Prostate gland (tissue), 2 donors: ENCODE results near the gene SMC1B. TPM values are rescaled to one million over a fixed set of nuclear protein-coding genes. Genes with fewer than 3 reads are reported as not detected.

Source experiments
- DNase-seq: peaks from one replicate; pipeline ENCODE4 v3.0.0-alpha.2; 2019; ENCODE audit warnings: low spot score
- H3K27ac ChIP-seq, 2 donors: fragments of 200-600 bp; sonication (generic); 2 replicates each; pipeline ENCODE4 v1.5.1; 2017 to 2019
- H3K27me3 ChIP-seq: fragments of 200-600 bp; sonication (generic); replicated peaks from 2 replicates; pipeline ENCODE4 v1.5.1; 2019; ENCODE audit not compliant: insufficient read depth
- H3K36me3 ChIP-seq, 2 donors: fragments of 200-600 bp; sonication (generic); 1 replicate in 1 of 2; 2 replicates in 1 of 2; pipeline versions ENCODE4 v1.5.1 to v1.8.1; 2017 to 2019
- H3K4me1 ChIP-seq: fragments of 200-600 bp; sonication (generic); replicated peaks from 2 replicates; pipeline ENCODE4 v1.5.1; 2019
- H3K4me3 ChIP-seq, 2 donors: fragments of 200-600 bp; sonication (generic); 2 replicates each; pipeline ENCODE4 v1.5.1; 2017 to 2019
- H3K9me3 ChIP-seq: fragments of 200-600 bp; sonication (generic); 2 replicates; pipeline ENCODE4 v1.5.1; 2017
- CTCF ChIP-seq, 4 experiments: fragments of 200-600 bp in 2 of 4; fragments of 450-650 bp in 2 of 4; sonication (generic) in 2 of 4; IDR thresholded peaks; 1 replicate in 3 of 4; 2 replicates in 1 of 4; pipeline ENCODE4 v1.5.1; 2016 to 2019; ENCODE audit warnings: antibody characterized with exemption in 4 of 4, mild to moderate bottlenecking in 2 of 4, moderate library complexity in 2 of 4
- POLR2A ChIP-seq: fragments of 450-650 bp; IDR thresholded peaks from one replicate; pipeline ENCODE4 v1.6.1; 2016; ENCODE audit warnings: antibody characterized with exemption, mild to moderate bottlenecking
- POLR2AphosphoS5 ChIP-seq: sonication (generic); formaldehyde crosslinking; IDR thresholded peaks from one replicate; pipeline ENCODE4 v1.6.1; 2017; ENCODE audit warnings: antibody characterized with exemption
- WGBS: methylation state at CpG from one replicate; pipeline ENCODE4 v1.1.5; 2018; 5-methylcytosine and 5-hydroxymethylcytosine counted together
- intact Hi-C: fragments of 100-400 bp; cut with DNase I; formaldehyde crosslinking; loops from one replicate; pipeline ENCODE4 v1.14.2; 2022
- total RNA-seq, 2 donors: library from RNA; depleted of rRNA; stranded (reverse); fragments of >200 nt; gene quantifications; one replicate each; pipeline ENCODE4 v1.1.0, GENCODE V29; 2016

SMC1B gene
- 1 to 10 TPM in 1 of 2 donors, not detected in 1; 8.2 TPM for total RNA-seq

- 11% methylated on average over 68 of the region's 68 CpGs for WGBS
- peak; percentile 78 for DNase-seq
- intact Hi-C loops = no loop called here
- peak within 1 kb of the TSS; percentile 35 to 40 for H3K4me3 ChIP-seq
- H3K27me3 ChIP-seq = no peaks in the 10 kb centered on the region
- no peaks in the 10 kb centered on the region for H3K9me3 ChIP-seq
- H3K27ac ChIP-seq = peak within 1 kb of the TSS; percentile 62 to 68
- H3K4me1 ChIP-seq = no peaks in the 10 kb centered on the region
- no peaks in the 10 kb centered on the region for H3K36me3 ChIP-seq
- TF ChIP-seq CTCF (IDR thresholded peaks at IDR 0.05) = peak in 1 of 4 experiments; percentile 14
- peak; percentile 78 for TF ChIP-seq POLR2AphosphoS5
- TF ChIP-seq POLR2A = no peak
Measured at GRCh38 chr22:45413368-45414211, at the start of gene SMC1B, which contains the start of gene RIBC2. TSS of gene SMC1B (minus strand) at chr22:45413599. CDS start at chr22:45413567, 32 bp downstream. TSS of gene RIBC2 (plus strand) at chr22:45413693. CDS start at chr22:45413887, 194 bp downstream.

- Histone ChIP-seq H3K4me1 (no peaks in the 10 kb centered on the region), H3K9me3 (no peaks in the 10 kb centered on the region), H3K27ac (no peak overlapping the region), H3K4me3 (no peak overlapping the region), H3K36me3 (no peaks in the 10 kb centered on the region), H3K27me3 (no peaks in the 10 kb centered on the region)
- DNase-seq = no peak
- TF ChIP-seq POLR2AphosphoS5 (no peak), CTCF (IDR thresholded peaks at IDR 0.05) (no peak), POLR2A (no peak)
- 81% methylated on average over 6 of the region's 6 CpGs for WGBS
- intact Hi-C loops = no loop called here
Measured at GRCh38 chr22:45462034-45462655, 48.7 kb upstream of the SMC1B start.

- intact Hi-C loops = no loop called here
- Histone ChIP-seq H3K4me1 (no peaks in the 10 kb centered on the region), H3K27me3 (no peaks in the 10 kb centered on the region), H3K4me3 (no peak overlapping the region), H3K27ac (peak overlapping the region in 1 of 2 donors; percentile 31), H3K36me3 (no peaks in the 10 kb centered on the region), H3K9me3 (no peaks in the 10 kb centered on the region)
- 41% methylated on average over 12 of the region's 14 CpGs for WGBS
- TF ChIP-seq POLR2AphosphoS5 = peak; percentile 21
- no peak for TF ChIP-seq CTCF (IDR thresholded peaks at IDR 0.05)
- TF ChIP-seq POLR2A = no peak
- DNase-seq = no peak
Measured at GRCh38 chr22:45460288-45461109, 47.1 kb upstream of the SMC1B start.

GRCh38 chr22:45459235-45459634 is 45.8 kb upstream of the SMC1B start:
- Histone ChIP-seq H3K27me3 (no peaks in the 10 kb centered on the region), H3K9me3 (no peaks in the 10 kb centered on the region), H3K27ac (no peak overlapping the region), H3K36me3 (no peaks in the 10 kb centered on the region), H3K4me3 (no peak overlapping the region), H3K4me1 (no peaks in the 10 kb centered on the region)
- DNase-seq = no peak
- TF ChIP-seq POLR2AphosphoS5 (no peak), POLR2A (no peak), CTCF (IDR thresholded peaks at IDR 0.05) (no peak)
- 88% methylated on average over 8 of the region's 8 CpGs for WGBS
- intact Hi-C loops = no loop called here
